ENCODE measurements around the gene SHF. TPM values are rescaled to one million over a fixed set of nuclear protein-coding genes. Genes with fewer than 3 reads are reported as not detected.

The SHF gene
- polyA plus RNA-seq, 1 donor (not counting 4 experiments of a cell fraction or from before 2014, with no cell fraction given): 0.24 TPM

DNA sequence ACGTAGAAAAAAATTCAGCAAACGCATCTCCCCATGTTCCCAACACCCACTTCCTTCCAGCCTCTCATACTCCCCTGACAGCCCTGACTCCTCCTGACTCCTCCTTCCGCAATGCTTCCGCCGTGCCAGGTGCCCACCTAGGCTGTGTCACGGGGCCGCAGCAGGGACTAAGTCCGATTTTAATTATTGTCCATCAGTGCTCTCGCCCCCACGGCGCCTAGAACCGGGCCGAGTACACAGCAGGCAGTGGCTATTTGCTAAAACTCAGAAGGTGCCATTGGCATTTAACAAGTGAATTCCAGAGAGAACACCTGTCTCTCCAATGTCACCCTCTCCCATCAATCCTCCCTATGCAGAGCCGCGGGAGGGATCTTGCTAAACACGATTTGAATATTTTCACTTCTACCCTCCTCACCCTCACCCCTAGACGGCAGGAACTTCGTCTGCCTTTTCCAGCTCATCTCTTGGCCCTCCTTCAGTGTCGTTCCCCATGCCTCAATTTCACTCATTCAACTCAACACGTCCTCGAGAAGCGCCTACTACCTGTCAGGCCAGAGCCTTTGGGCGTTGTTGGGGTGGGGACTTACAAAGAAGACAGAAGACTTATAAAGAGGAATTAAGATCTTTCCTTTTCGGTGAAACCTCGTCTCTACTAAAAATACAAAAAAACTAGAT is 11.5 kb upstream of the SHF start:
- DNase-seq (ENCODE audit: low read depth, low spot score): no peak
- dilution Hi-C loops (cut with MboI; ENCODE audit: extremely low pct_ligation_motif_present, low sequenced_read_pairs): no loop called here
- no peak for TF ChIP-seq EZH2 (IDR thresholded peaks at IDR 0.05; ENCODE audit: low read length)
- TF ChIP-seq, protein P1, sequence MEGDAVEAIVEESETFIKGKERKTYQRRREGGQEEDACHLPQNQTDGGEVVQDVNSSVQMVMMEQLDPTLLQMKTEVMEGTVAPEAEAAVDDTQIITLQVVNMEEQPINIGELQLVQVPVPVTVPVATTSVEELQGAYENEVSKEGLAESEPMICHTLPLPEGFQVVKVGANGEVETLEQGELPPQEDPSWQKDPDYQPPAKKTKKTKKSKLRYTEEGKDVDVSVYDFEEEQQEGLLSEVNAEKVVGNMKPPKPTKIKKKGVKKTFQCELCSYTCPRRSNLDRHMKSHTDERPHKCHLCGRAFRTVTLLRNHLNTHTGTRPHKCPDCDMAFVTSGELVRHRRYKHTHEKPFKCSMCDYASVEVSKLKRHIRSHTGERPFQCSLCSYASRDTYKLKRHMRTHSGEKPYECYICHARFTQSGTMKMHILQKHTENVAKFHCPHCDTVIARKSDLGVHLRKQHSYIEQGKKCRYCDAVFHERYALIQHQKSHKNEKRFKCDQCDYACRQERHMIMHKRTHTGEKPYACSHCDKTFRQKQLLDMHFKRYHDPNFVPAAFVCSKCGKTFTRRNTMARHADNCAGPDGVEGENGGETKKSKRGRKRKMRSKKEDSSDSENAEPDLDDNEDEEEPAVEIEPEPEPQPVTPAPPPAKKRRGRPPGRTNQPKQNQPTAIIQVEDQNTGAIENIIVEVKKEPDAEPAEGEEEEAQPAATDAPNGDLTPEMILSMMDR (optimal IDR thresholded peaks at IDR 0.05 in 1 of 3, IDR thresholded peaks at IDR 0.05 in 1 of 3, conservative IDR thresholded peaks at IDR 0.05 in 1 of 3; ENCODE audit: extremely low read depth in 1 of 3, insufficient read depth in 2 of 3, low read length in 3 of 3): no peak

DNA sequence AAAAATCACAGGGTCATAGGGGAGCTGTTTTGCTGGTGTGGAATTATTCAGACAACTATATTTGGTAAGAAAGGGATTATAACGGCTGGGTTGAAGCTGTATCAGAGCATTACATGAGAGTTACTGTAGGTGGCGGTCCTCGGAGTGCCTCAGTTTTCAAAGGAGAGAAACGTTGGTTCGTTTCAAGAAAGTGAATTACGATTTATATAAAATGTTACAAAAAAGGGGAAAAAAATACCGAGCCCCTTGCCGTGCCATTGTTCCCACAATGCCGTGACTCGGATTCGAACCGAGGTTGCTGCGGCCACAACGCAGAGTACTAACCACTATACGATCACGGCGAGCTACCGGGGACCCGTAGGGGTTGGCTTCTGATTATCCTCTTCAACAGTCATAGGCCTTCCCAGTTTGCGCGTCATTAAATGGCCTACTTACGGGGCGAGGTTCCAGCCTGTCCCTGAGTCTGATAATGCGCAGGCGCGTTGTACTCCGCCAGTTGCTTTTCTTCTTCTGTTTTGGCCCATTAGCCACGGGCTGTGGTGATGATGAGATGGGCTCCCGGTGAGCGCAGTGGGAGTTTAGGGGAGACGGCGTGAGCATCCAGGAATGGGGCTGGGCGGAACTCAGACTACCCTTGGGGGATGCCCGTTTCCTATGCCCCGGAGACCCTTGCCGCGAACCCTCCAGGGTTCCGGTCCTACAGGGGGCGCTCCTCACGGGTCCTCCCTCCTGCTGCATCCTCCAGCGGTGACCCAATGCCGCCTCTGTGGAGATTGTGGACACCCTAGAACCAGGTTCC is 10.8 kb upstream of the SHF start:
- Histone ChIP-seq H3K36me3 (ENCODE audit: control insufficient read depth in 2 of 2, extremely low read depth in 1 of 2, insufficient read depth in 2 of 2, low read length in 2 of 2) (no peaks in the 10 kb centered on the region), H3K4me1 (ENCODE audit: control insufficient read depth, extremely low read depth, insufficient read depth, low read length) (peaks cover 8% of the 10 kb centered on the region), H3K79me2 (ENCODE audit: control insufficient read depth, insufficient read depth, low read length) (no peaks in the 10 kb centered on the region), H2AFZ (ENCODE audit: control insufficient read depth, low read length) (peak overlapping the region; percentile 99), H4K20me1 (ENCODE audit: control insufficient read depth, extremely low read depth, insufficient read depth, low read length) (no peaks in the 10 kb centered on the region), H3K4me3 (ENCODE audit: control insufficient read depth in 2 of 3, extremely low read depth in 1 of 3, insufficient read depth in 2 of 3, low read depth in 1 of 3, low read length in 3 of 3) (peak overlapping the region; percentile 69 to 90 (median 88)), H3K9ac (ENCODE audit: control insufficient read depth, extremely low read depth, insufficient read depth, low read length) (peak overlapping the region; percentile 75), H3K27ac (ENCODE audit: control insufficient read depth, insufficient read depth, low read length) (peak overlapping the region; percentile 75), H3K4me2 (ENCODE audit: control insufficient read depth, extremely low read depth, insufficient read depth, low read depth, low read length) (peak overlapping the region; percentile 98), H3K9me1 (ENCODE audit: control insufficient read depth, extremely low read depth, insufficient read depth, low read length) (no peaks in the 10 kb centered on the region), H3K27me3 (ENCODE audit: control insufficient read depth, extremely low read depth, insufficient read depth, low read length) (no peaks in the 10 kb centered on the region), H3K9me3 (ENCODE audit: control insufficient read depth, low read depth, low read length) (no peaks in the 10 kb centered on the region)
- DNase-seq (ENCODE audit: low read depth, low spot score) (peak; percentile 94), FAIRE-seq (peak; percentile 69)
- dilution Hi-C loops (cut with MboI; ENCODE audit: extremely low pct_ligation_motif_present, low sequenced_read_pairs): no loop called here
- TF ChIP-seq EZH2 (IDR thresholded peaks at IDR 0.05; ENCODE audit: low read length): no peak
- TF ChIP-seq, protein P1 (optimal IDR thresholded peaks at IDR 0.05 in 1 of 3, IDR thresholded peaks at IDR 0.05 in 1 of 3, conservative IDR thresholded peaks at IDR 0.05 in 1 of 3; ENCODE audit: extremely low read depth in 1 of 3, insufficient read depth in 2 of 3, low read length in 3 of 3): peak; percentile 79 to 91 (median 85)

More for the DNA sequence above, 11.5 kb upstream of the SHF start:
- H3K27ac ChIP-seq (ENCODE audit: control insufficient read depth, insufficient read depth, low read length): peak overlapping the region; percentile 64
- H3K9ac ChIP-seq (ENCODE audit: control insufficient read depth, extremely low read depth, insufficient read depth, low read length): peak overlapping the region; percentile 75
- H3K9me1 ChIP-seq (ENCODE audit: control insufficient read depth, extremely low read depth, insufficient read depth, low read length): no peaks in the 10 kb centered on the region
- H3K4me1 ChIP-seq (ENCODE audit: control insufficient read depth, extremely low read depth, insufficient read depth, low read length): peaks cover 8% of the 10 kb centered on the region
- FAIRE-seq: no peak
- H3K4me3 ChIP-seq (ENCODE audit: control insufficient read depth in 2 of 3, extremely low read depth in 1 of 3, insufficient read depth in 2 of 3, low read depth in 1 of 3, low read length in 3 of 3): peak overlapping the region; percentile 69 to 90 (median 88)
- H2AFZ ChIP-seq (ENCODE audit: control insufficient read depth, low read length): peak overlapping the region; percentile 99
- H3K4me2 ChIP-seq (ENCODE audit: control insufficient read depth, extremely low read depth, insufficient read depth, low read depth, low read length): peak overlapping the region; percentile 98
- H3K9me3 ChIP-seq (ENCODE audit: control insufficient read depth, low read depth, low read length): no peaks in the 10 kb centered on the region
- H3K27me3 ChIP-seq (ENCODE audit: control insufficient read depth, extremely low read depth, insufficient read depth, low read length): no peaks in the 10 kb centered on the region
- no peaks in the 10 kb centered on the region for H3K79me2 ChIP-seq (ENCODE audit: control insufficient read depth, insufficient read depth, low read length)
- H3K36me3 ChIP-seq (ENCODE audit: control insufficient read depth in 2 of 2, extremely low read depth in 1 of 2, insufficient read depth in 2 of 2, low read length in 2 of 2): no peaks in the 10 kb centered on the region
- H4K20me1 ChIP-seq (ENCODE audit: control insufficient read depth, extremely low read depth, insufficient read depth, low read length): no peaks in the 10 kb centered on the region

Data from keratinocyte (primary cell).